ENCODE data around the gene BICRAL.

DNA sequence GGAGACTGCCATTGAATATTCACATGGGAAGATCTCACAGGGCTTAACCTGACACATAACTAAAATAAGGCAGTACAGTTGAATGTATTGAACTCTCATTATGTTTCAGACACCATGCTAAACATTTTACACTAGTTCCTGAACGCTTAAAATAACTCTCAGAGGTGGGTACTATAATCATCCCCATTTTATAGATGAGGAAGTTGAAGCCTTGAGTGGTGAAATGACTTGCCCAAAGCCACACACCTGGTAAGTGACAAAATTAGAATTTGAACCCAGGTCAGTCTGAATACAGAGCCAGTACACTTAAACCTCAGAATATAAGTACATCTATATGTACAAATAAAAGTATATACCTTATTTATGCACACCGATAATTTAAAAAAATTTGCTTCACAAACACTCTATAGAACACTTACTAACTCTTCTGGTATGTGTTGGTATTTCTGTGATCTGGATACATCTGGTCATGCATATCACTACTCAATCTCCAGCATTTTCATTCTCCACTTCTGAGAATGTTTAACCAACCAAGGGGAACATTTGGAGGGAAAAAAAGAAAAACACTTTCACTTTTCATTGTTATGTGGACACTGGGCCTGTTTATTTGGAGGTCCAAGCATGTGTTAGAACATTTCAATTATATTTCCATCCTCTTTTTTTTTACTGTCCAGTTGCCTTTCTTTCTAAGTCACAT is 4.6 kb upstream of the BICRAL start:
- TF ChIP-seq, protein P1, sequence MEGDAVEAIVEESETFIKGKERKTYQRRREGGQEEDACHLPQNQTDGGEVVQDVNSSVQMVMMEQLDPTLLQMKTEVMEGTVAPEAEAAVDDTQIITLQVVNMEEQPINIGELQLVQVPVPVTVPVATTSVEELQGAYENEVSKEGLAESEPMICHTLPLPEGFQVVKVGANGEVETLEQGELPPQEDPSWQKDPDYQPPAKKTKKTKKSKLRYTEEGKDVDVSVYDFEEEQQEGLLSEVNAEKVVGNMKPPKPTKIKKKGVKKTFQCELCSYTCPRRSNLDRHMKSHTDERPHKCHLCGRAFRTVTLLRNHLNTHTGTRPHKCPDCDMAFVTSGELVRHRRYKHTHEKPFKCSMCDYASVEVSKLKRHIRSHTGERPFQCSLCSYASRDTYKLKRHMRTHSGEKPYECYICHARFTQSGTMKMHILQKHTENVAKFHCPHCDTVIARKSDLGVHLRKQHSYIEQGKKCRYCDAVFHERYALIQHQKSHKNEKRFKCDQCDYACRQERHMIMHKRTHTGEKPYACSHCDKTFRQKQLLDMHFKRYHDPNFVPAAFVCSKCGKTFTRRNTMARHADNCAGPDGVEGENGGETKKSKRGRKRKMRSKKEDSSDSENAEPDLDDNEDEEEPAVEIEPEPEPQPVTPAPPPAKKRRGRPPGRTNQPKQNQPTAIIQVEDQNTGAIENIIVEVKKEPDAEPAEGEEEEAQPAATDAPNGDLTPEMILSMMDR (conservative IDR thresholded peaks at IDR 0.05) = no peak
- no peak for TF ChIP-seq ZFX (IDR thresholded peaks at IDR 0.05)
